GM20000 (cell line): ENCODE results near the gene FAM174C.

ENCODE experiments used
- DNase-seq: peaks from one replicate; pipeline ENCODE4 v3.0.0; 2012; ENCODE audit warnings: low spot score
- TF ChIP-seq, protein P1 (sequence below): IDR thresholded peaks from 2 replicates; pipeline ENCODE4 v1.5.1; 2012; ENCODE audit warnings: mild to moderate bottlenecking, control low read depth; ENCODE audit errors: extremely low read depth, missing control alignments

FAM174C gene

DNA sequence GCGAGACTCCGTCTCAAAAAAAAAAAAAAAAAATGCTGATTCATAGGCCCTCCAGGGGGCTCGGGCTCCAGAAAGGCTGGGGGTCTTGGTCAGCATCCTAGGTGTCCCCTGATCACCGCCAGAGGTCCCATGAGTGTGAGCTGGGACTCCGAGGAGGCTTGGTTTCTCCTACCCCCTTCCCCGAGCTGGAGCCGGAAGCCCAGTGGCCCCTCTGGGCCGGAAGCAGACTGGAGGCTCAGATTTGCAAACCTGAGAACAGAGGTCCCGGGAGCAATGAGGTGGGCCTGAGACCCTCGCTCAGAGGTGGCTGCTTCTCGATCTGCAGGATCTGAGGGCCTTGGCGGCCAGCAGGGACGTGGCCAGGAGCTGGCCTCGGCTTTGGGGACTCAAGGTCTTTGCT, 51.8 kb downstream of the FAM174C start:
- TF ChIP-seq, protein P1, sequence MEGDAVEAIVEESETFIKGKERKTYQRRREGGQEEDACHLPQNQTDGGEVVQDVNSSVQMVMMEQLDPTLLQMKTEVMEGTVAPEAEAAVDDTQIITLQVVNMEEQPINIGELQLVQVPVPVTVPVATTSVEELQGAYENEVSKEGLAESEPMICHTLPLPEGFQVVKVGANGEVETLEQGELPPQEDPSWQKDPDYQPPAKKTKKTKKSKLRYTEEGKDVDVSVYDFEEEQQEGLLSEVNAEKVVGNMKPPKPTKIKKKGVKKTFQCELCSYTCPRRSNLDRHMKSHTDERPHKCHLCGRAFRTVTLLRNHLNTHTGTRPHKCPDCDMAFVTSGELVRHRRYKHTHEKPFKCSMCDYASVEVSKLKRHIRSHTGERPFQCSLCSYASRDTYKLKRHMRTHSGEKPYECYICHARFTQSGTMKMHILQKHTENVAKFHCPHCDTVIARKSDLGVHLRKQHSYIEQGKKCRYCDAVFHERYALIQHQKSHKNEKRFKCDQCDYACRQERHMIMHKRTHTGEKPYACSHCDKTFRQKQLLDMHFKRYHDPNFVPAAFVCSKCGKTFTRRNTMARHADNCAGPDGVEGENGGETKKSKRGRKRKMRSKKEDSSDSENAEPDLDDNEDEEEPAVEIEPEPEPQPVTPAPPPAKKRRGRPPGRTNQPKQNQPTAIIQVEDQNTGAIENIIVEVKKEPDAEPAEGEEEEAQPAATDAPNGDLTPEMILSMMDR, result no peak
- peak; percentile 50 for DNase-seq
